Left lung (tissue), 10 donors: ENCODE data around the gene ZNF771. TPM values are rescaled to one million over a fixed set of nuclear protein-coding genes. Genes with fewer than 3 reads are reported as not detected.
A peak's percentile ranks its signal among the peaks of the same experiment; 100 is the strongest.

Experiments used
- ATAC-seq: fragments of 200-7000 bp; cut with Tn5 transposase; one replicate; pipeline ENCODE4 v1.9.1; 2020; ENCODE audit warnings: moderate library complexity
- DNase-seq, 4 donors: peaks; one replicate each; pipeline ENCODE4 v3.0.0-alpha.2; 2013 to 2020
- H3K27ac ChIP-seq, 2 donors: fragments of 200-600 bp; sonication (generic) in 1 of 2; one replicate each; pipeline versions ENCODE4 v1.5.0 to v1.8.0; 2020 to 2021
- H3K27me3 ChIP-seq, 2 donors: fragments of 200-600 bp; sonication (generic) in 1 of 2; one replicate each; pipeline versions ENCODE4 v1.5.0 to v1.8.0; 2020 to 2021
- H3K36me3 ChIP-seq, 2 donors: fragments of 200-600 bp; sonication (generic) in 1 of 2; one replicate each; pipeline versions ENCODE4 v1.5.0 to v1.8.0; 2020 to 2021
- H3K4me1 ChIP-seq, 2 donors: fragments of 200-600 bp; one replicate each; pipeline ENCODE4 v1.8.0; 2021
- H3K4me3 ChIP-seq, 2 donors: fragments of 200-600 bp; sonication (generic) in 1 of 2; one replicate each; pipeline versions ENCODE4 v1.5.0 to v1.8.0; 2020 to 2021; ENCODE audit warnings: mild to moderate bottlenecking in 1 of 2
- H3K9me3 ChIP-seq, 2 donors: fragments of 200-600 bp; sonication (generic) in 1 of 2; one replicate each; pipeline versions ENCODE4 v1.5.0 to v1.8.0; 2020 to 2021
- CTCF ChIP-seq, 2 donors: fragments of 200-600 bp; sonication (generic) in 1 of 2; IDR thresholded peaks; one replicate each; pipeline versions ENCODE4 v1.5.0 to v1.8.0; 2021; ENCODE audit warnings: antibody characterized with exemption in 2 of 2
- intact Hi-C, 2 donors: fragments of 100-400 bp; cut with DNase I; formaldehyde crosslinking; loops; one replicate each; pipeline versions ENCODE4 v1.11.2 to v1.14.2; 2022
- polyA plus RNA-seq, 6 donors: library from polyadenylated mRNA; unstranded; fragments of 120-200 nt; gene quantifications; one replicate each; pipeline ENCODE4 v1.2.1, GENCODE V29; 2013; ENCODE audit not compliant: insufficient read length in 6 of 6
- total RNA-seq, 2 donors: library from RNA; stranded (reverse); fragmentation: NEBNext Ultra II Directional; extraction: Animal tissue kit (Norgen Biotek cat#: 25700); gene quantifications; one replicate each; pipeline ENCODE4 v1.2.1, GENCODE V29; 2021
- donor health status: DM: no; HTN: yes; CAD: no.
- donor health status: DM: no; HTN: no; CAD: no.

Gene ZNF771
- total and polyA plus RNA-seq, 8 donors: 4.0 to 8.5 (median 5.8) TPM

GRCh38 chr16:30444231-30445148 lies 37.1 kb downstream of the ZNF771 start:
- Histone ChIP-seq H3K27ac (peak overlapping the region in 1 of 2 donors; percentile 98), H3K4me3 (peak overlapping the region; percentile 77 to 84), H3K9me3 (no peaks in the 10 kb centered on the region), H3K4me1 (peaks cover 7 to 30% of the 10 kb centered on the region in 2 donors), H3K27me3 (no peaks in the 10 kb centered on the region), H3K36me3 (peaks cover 0 to 13% of the 10 kb centered on the region in 2 donors)
- ATAC-seq (no peak), DNase-seq (no peak)
- TF ChIP-seq CTCF (IDR thresholded peaks at IDR 0.05): no peak
- intact Hi-C loops: no loop called here

DNA sequence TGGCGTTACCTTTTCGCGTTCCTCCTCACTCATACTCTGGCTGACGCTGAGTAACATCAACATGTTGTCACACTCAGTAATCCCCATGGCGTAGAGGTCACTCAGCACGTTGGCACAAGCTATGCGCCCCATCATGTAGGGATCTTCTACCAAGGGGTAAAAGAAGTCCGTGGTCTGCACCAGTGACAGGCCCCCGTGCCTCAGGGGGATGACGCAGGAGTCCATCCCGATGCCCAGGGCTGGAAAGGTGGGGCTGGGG lies 37.7 kb downstream of the ZNF771 start:
- intact Hi-C loops: no loop called here
- H3K9me3 ChIP-seq: no peaks in the 10 kb centered on the region
- H3K4me1 ChIP-seq: peaks cover 7 to 36% of the 10 kb centered on the region in 2 donors
- H3K27ac ChIP-seq: peak overlapping the region; percentile 93 to 98
- H3K36me3 ChIP-seq: peaks cover 0 to 13% of the 10 kb centered on the region in 2 donors
- H3K27me3 ChIP-seq: no peaks in the 10 kb centered on the region
- H3K4me3 ChIP-seq: peak overlapping the region; percentile 77 to 84
- no peak for TF ChIP-seq CTCF (IDR thresholded peaks at IDR 0.05)
- no peak for DNase-seq
- no peak for ATAC-seq

- DNase-seq: peak; percentile 94 to 98 (median 96)
- ATAC-seq: peak; percentile 97
- peaks cover 7 to 36% of the 10 kb centered on the region in 2 donors for H3K4me1 ChIP-seq
- TF ChIP-seq CTCF (IDR thresholded peaks at IDR 0.05): peak in 1 of 2 donors; percentile 30
- H3K27ac ChIP-seq: peak within 1 kb of the TSS; percentile 93 to 98
- peaks cover 0 to 13% of the 10 kb centered on the region in 2 donors for H3K36me3 ChIP-seq
- H3K9me3 ChIP-seq: no peaks in the 10 kb centered on the region
- intact Hi-C loops: no loop called here
- H3K27me3 ChIP-seq: no peaks in the 10 kb centered on the region
- H3K4me3 ChIP-seq: peak within 1 kb of the TSS; percentile 77 to 84
These were observed 38.2 kb downstream of the ZNF771 start, which contains the start of gene SEPHS2 for GRCh38 chr16:30445408-30446202. SEPHS2 (minus strand) TSS chr16:30445874; CDS start chr16:30445727, 147 bp downstream.

GRCh38 chr16:30446203-30446595 lies 38.8 kb downstream of the ZNF771 start:
- peak overlapping the region; percentile 93 to 98 for H3K27ac ChIP-seq
- peaks cover 0 to 13% of the 10 kb centered on the region in 2 donors for H3K36me3 ChIP-seq
- H3K9me3 ChIP-seq: no peaks in the 10 kb centered on the region
- H3K27me3 ChIP-seq: no peaks in the 10 kb centered on the region
- peaks cover 7 to 36% of the 10 kb centered on the region in 2 donors for H3K4me1 ChIP-seq
- ATAC-seq (no peak), DNase-seq (no peak)
- intact Hi-C loops: no loop called here
- TF ChIP-seq CTCF (IDR thresholded peaks at IDR 0.05): no peak
- peak overlapping the region; percentile 77 to 84 for H3K4me3 ChIP-seq
